GM13977 (cell line): Measurements from ENCODE around the gene PIERCE2.
"Not testable (repeated sequence)": the region's sequence is repeated elsewhere in the genome, so short reads cannot be mapped to it uniquely, and the experiment has no call there.

Source experiments
- DNase-seq: peaks from one replicate; pipeline ENCODE4 v3.0.0; 2012; ENCODE audit warnings: low spot score
- CTCF ChIP-seq: IDR thresholded peaks from 2 replicates; pipeline ENCODE4 v1.5.1; 2012; ENCODE audit warnings: mild to moderate bottlenecking, control low read depth; ENCODE audit not compliant: insufficient read depth; ENCODE audit errors: extremely low read depth, missing control alignments
- in situ Hi-C: fragments of 300-500 bp; cut with MboI; formaldehyde crosslinking; loops from one replicate; pipeline ENCODE4 v1.12.0; 2022; ENCODE audit warnings: low sequenced_read_pairs, low pct_unique_long_range_greater_than_20kb, mixed read lengths, inconsistent platforms; ENCODE audit not compliant: unreplicated experiment

Gene PIERCE2

DNA sequence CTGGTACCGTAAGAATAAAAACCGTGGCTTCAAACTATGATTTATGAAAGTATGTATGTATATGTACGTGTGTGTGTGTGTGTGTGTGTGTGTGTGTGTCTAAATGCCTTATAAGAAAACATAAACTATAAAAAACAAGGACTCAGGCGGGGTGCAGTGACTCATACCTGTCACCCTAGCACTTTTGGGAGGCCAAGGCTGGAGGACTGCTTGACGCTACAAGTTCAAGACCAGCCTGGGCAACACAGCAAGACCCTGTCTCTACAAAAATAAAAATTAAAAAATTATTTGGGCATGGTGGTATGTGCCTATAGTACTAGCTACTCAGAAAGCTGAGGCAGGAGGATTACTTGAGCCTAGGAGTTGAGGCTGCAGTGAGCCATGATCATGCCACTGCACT lies 29.2 kb upstream of the PIERCE2 start:
- in situ Hi-C loops: no loop called here
- no peak for TF ChIP-seq CTCF
- no peak for DNase-seq

GRCh38 chr15:55381595-55381994 lies 26.7 kb upstream of the PIERCE2 start:
- TF ChIP-seq CTCF: no peak
- in situ Hi-C loops: no loop called here
- DNase-seq: no peak

DNA sequence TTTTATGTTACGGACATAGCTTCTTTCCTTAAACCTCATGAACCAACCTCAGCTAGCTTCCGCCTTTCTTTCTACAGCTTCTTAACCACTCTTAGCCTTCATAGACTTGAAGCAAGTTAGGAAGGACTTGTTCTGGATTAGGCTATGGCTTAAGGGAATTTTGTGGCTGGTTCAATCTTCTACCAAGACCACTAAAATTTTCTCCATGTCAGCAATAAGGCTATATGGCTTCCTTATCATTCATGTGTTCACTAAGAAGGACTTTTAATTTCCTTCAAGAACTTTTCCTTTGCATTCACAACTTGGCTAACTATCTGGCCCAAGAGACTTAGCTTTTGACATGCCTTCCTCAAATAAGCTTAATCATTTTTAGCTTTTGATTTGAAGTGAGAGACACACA lies 24.6 kb upstream of the PIERCE2 start:
- no peak for DNase-seq
- TF ChIP-seq CTCF: no peak
- in situ Hi-C loops: no loop called here

- in situ Hi-C loops: no loop called here
- DNase-seq: no peak
- no peak for TF ChIP-seq CTCF
Observed at GRCh38 chr15:55387027-55387426, 21.3 kb upstream of the PIERCE2 start.

GRCh38 chr15:55389264-55389607 lies 19.1 kb upstream of the PIERCE2 start:
- no peak for TF ChIP-seq CTCF
- in situ Hi-C loops: no loop called here
- no peak for DNase-seq

DNA sequence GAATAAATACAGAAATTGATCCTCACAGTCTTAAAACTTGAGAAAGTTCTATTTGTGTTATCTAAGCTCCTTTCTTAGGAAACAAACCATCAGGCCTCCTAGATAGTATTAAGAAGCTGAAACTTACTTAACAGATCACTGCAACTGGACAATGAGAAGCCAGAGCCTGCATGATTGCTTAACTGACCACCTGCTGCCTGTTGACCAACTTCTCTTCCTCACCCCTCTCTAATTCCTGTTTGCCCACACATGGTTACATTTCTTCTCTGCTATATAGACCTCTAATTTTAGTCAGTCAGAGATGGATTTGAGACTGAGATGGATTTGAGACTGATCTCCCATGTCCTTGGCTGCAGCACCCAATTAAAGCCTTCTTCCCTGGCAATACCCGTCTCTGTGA lies 13.6 kb upstream of the PIERCE2 start:
- in situ Hi-C loops: no loop called here
- no peak for DNase-seq
- no peak for TF ChIP-seq CTCF

DNA sequence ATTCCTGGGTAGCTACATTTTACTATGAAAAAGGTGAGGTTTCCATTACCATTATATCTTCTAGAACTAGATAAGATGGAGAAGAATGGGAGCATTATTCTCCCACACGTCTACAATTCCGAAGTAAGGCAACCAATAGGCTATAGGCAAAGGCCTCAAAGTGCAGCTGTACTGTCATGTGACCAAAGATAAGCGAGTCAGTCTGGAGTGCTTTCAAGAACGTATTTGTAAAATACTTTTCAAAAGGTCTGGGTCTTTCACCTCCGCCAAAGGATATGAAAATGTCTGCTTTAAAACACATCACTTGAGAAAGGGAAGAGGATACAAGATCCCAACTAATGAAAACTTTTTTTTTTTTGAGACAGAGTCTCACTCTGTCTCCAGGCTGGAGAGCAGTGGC lies 10.1 kb upstream of the PIERCE2 start:
- in situ Hi-C loops: no loop called here
- no peak for TF ChIP-seq CTCF
- DNase-seq: no peak

GRCh38 chr15:55400050-55400449 lies 8.2 kb upstream of the PIERCE2 start:
- in situ Hi-C loops: loop anchor here (25.0 kb wide), 1 partner anchor 188 kb away; no protein-coding TSS in a partner anchor

More at GRCh38 chr15:55400050-55400449, 8.2 kb upstream of the PIERCE2 start:
- DNase-seq: not testable (repeated sequence)
